HepG2 (cell line): ENCODE results near the gene EXOC6B. TPM values are rescaled to one million over a fixed set of nuclear protein-coding genes. Genes with fewer than 3 reads are reported as not detected.

ENCODE experiments used
- ATAC-seq: fragments of 200-7000 bp; cut with Tn5 transposase; 3 replicates; pipeline ENCODE4 v1.9.1; 2020; ENCODE audit warnings: mild to moderate bottlenecking, moderate library complexity
- BruUV-seq: library from RNA; stranded (reverse); fragments of 400-500 nt; replicated peaks from 2 replicates; lab custom pipeline; 2021; lab: Mats Ljungman, UMichigan
- CTCF ChIA-PET: fragments of 300-600 bp; formaldehyde crosslinking; extraction: SDS; loops from one replicate; lab custom pipeline; 2021; ENCODE audit warnings: low total read pairs, inconsistent platforms, low intra/inter-chr PET ratio; lab: Yijun Ruan, JAX
- POLR2A ChIA-PET: fragments of 350-600 bp; sonication (Branson Sonifier 250); formaldehyde crosslinking; loops from one replicate; lab custom pipeline; 2020; ENCODE audit warnings: antibody characterized with exemption, inconsistent platforms; lab: Yijun Ruan, JAX
- DNase-seq: peaks from one replicate; pipeline ENCODE4 v3.0.0-alpha.2; 2015; ENCODE audit warnings: low spot score
- FAIRE-seq: peaks from 3 replicates; lab custom pipeline; 2011; peaks lifted over from hg19 to GRCh38; lab: Jason Lieb, UNC
- H2AFZ ChIP-seq: one replicate; pipeline ENCODE4 v1.6.1; 2011; ENCODE audit warnings: low read length, inconsistent platforms
- H3K27ac ChIP-seq: fragments of 300-600 bp; 3 replicates; pipeline ENCODE4 v1.8.0; 2011; ENCODE audit warnings: mixed run types, mild to moderate bottlenecking, mixed read lengths, low read length, inconsistent platforms; ENCODE audit not compliant: insufficient read depth; ENCODE audit errors: extremely low read length
- H3K27me3 ChIP-seq, 2 experiments: fragments of 200-600 bp in 1 of 2; 2 replicates in 1 of 2; 3 replicates in 1 of 2; pipeline versions ENCODE4 v1.6.0 to v1.8.0; 2011; ENCODE audit warnings: low read length in 2 of 2, mild to moderate bottlenecking in 2 of 2, moderate library complexity in 2 of 2, inconsistent platforms in 1 of 2; ENCODE audit not compliant: insufficient read depth in 2 of 2, control insufficient read depth in 1 of 2
- H3K36me3 ChIP-seq, 2 experiments: fragments of 200-600 bp in 1 of 2; replicated peaks in 1 of 2; 2 replicates in 1 of 2; 3 replicates in 1 of 2; pipeline versions ENCODE4 v1.5.1 to v1.8.0; 2011; ENCODE audit warnings: low read length in 2 of 2, inconsistent platforms in 1 of 2; ENCODE audit not compliant: insufficient read depth in 2 of 2, control insufficient read depth in 1 of 2
- H3K4me1 ChIP-seq: 2 replicates; pipeline ENCODE4 v1.5.1; 2012; ENCODE audit warnings: low read length, inconsistent platforms; ENCODE audit not compliant: insufficient read depth
- H3K4me2 ChIP-seq: 2 replicates; pipeline ENCODE4 v1.6.0; 2011; ENCODE audit warnings: low read depth, low read length, inconsistent platforms
- H3K4me3 ChIP-seq, 3 experiments: fragments of 200-600 bp in 1 of 3; sonication (generic), shearing (Covaris generic) in 1 of 3; replicated peaks in 1 of 3; 2 replicates each; pipeline ENCODE4 v1.5.1; 2011 to 2016; ENCODE audit warnings: low read length in 3 of 3, inconsistent platforms in 2 of 3, low read depth in 2 of 3, mild to moderate bottlenecking in 2 of 3, control low read depth in 1 of 3, mixed read lengths in 1 of 3; ENCODE audit not compliant: insufficient read depth in 1 of 3
- H3K79me2 ChIP-seq: one replicate; pipeline ENCODE4 v1.6.1; 2011; ENCODE audit warnings: low read length, inconsistent platforms; ENCODE audit not compliant: insufficient read depth
- H3K9ac ChIP-seq: 2 replicates; pipeline ENCODE4 v1.6.0; 2011; ENCODE audit warnings: mild to moderate bottlenecking, low read depth, low read length, inconsistent platforms; ENCODE audit not compliant: insufficient read depth
- H3K9me3 ChIP-seq: 2 replicates; pipeline ENCODE4 v1.5.1; 2012; ENCODE audit warnings: mild to moderate bottlenecking, low read length
- H4K20me1 ChIP-seq: 2 replicates; pipeline ENCODE4 v1.6.0; 2011; ENCODE audit warnings: inconsistent platforms, mild to moderate bottlenecking, low read length, moderate library complexity; ENCODE audit not compliant: insufficient read depth
- ATRX ChIP-seq: sonication (generic); formaldehyde crosslinking; IDR thresholded peaks from 2 replicates; pipeline ENCODE4 v1.4.0; 2020; ENCODE audit warnings: missing genetic modification reagents, borderline replicate concordance
- CBX5 ChIP-seq: sonication (generic); formaldehyde crosslinking; IDR thresholded peaks from 2 replicates; pipeline ENCODE4 v1.4.0; 2020; ENCODE audit warnings: missing genetic modification reagents, borderline replicate concordance
- MBD4 ChIP-seq: IDR thresholded peaks from 2 replicates; pipeline ENCODE4 v1.6.1; 2012; ENCODE audit warnings: low read length, inconsistent platforms, borderline replicate concordance
- REST ChIP-seq, 2 experiments: IDR thresholded peaks; 2 replicates each; pipeline ENCODE4 v1.6.1; 2011 to 2012; ENCODE audit warnings: low read length in 2 of 2, borderline replicate concordance in 1 of 2, low read depth in 1 of 2, mild to moderate bottlenecking in 1 of 2, moderate library complexity in 1 of 2
- REXO4 ChIP-seq: sonication (generic); formaldehyde crosslinking; IDR thresholded peaks from 2 replicates; pipeline ENCODE4 v1.8.0; 2022; ENCODE audit warnings: missing genetic modification reagents, mild to moderate bottlenecking, borderline replicate concordance
- SKIL ChIP-seq: sonication (generic); formaldehyde crosslinking; IDR thresholded peaks from 2 replicates; pipeline ENCODE4 v1.8.0; 2022; ENCODE audit warnings: missing genetic modification reagents, mild to moderate bottlenecking, moderate library complexity, borderline replicate concordance
- ZNF549 ChIP-seq: sonication (generic); formaldehyde crosslinking; IDR thresholded peaks from 2 replicates; pipeline ENCODE4 v1.5.0; 2020; ENCODE audit warnings: missing genetic modification reagents
- in situ Hi-C: cut with HindIII; loops from 2 replicates; pipeline ENCODE4 v1.10.0; 2017; ENCODE audit warnings: low pct_unique_long_range_greater_than_20kb; ENCODE audit not compliant: extremely low pct_ligation_motif_present
- intact Hi-C: fragments of 100-400 bp; cut with micrococcal nuclease; formaldehyde crosslinking; loops from one replicate; pipeline ENCODE4 v1.10.0; 2022; ENCODE audit not compliant: unreplicated experiment
- polyA plus RNA-seq, 8 experiments: library from polyadenylated mRNA; depleted of rRNA in 3 of 8; stranded (reverse) in 7 of 8; unstranded in 1 of 8; fragments of >200 nt; fragmentation: Illumina TruSeq in 4 of 8; extraction: Trizol in 4 of 8; gene quantifications; 2 replicates each; pipeline versions ENCODE4 v1.2.1 to v1.2.3, GENCODE V29; 2011 to 2016; ENCODE audit warnings: low read depth in 4 of 8, missing spikeins in 1 of 8, mixed read lengths in 1 of 8; ENCODE audit not compliant: insufficient read depth in 1 of 8
- total RNA-seq, 5 experiments: library from RNA; depleted of rRNA; stranded (reverse); fragments of >200 nt; fragmentation: Illumina TruSeq; extraction: Trizol; gene quantifications; 2 replicates each; pipeline ENCODE4 v1.2.3, GENCODE V29; 2016; ENCODE audit warnings: low read depth in 1 of 5
- TF ChIP-seq, protein P1 (sequence below): sonication (generic); formaldehyde crosslinking; IDR thresholded peaks from 2 replicates; pipeline ENCODE4 v1.9.0; 2022; ENCODE audit warnings: missing genetic modification reagents, mild to moderate bottlenecking, borderline replicate concordance
- TF ChIP-seq, protein P2 (sequence below): sonication (generic); formaldehyde crosslinking; IDR thresholded peaks from 2 replicates; pipeline ENCODE4 v1.4.0; 2020; ENCODE audit warnings: missing genetic modification reagents
- TF ChIP-seq, protein P3 (sequence below): sonication (generic); formaldehyde crosslinking; IDR thresholded peaks from 2 replicates; pipeline ENCODE4 v1.4.0; 2020; ENCODE audit warnings: missing genetic modification reagents

Gene EXOC6B
- total and polyA plus RNA-seq, 2 of the 13 experiments (the other 11 are each of a cell fraction or from before 2014, with no cell fraction given): 9.1 to 15.9 TPM

- TF ChIP-seq, protein P1, sequence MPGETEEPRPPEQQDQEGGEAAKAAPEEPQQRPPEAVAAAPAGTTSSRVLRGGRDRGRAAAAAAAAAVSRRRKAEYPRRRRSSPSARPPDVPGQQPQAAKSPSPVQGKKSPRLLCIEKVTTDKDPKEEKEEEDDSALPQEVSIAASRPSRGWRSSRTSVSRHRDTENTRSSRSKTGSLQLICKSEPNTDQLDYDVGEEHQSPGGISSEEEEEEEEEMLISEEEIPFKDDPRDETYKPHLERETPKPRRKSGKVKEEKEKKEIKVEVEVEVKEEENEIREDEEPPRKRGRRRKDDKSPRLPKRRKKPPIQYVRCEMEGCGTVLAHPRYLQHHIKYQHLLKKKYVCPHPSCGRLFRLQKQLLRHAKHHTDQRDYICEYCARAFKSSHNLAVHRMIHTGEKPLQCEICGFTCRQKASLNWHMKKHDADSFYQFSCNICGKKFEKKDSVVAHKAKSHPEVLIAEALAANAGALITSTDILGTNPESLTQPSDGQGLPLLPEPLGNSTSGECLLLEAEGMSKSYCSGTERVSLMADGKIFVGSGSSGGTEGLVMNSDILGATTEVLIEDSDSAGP (CRISPR knock-in tag): no peak
- TF ChIP-seq ZNF549 (CRISPR knock-in tag): no peak
- TF ChIP-seq, protein P2, sequence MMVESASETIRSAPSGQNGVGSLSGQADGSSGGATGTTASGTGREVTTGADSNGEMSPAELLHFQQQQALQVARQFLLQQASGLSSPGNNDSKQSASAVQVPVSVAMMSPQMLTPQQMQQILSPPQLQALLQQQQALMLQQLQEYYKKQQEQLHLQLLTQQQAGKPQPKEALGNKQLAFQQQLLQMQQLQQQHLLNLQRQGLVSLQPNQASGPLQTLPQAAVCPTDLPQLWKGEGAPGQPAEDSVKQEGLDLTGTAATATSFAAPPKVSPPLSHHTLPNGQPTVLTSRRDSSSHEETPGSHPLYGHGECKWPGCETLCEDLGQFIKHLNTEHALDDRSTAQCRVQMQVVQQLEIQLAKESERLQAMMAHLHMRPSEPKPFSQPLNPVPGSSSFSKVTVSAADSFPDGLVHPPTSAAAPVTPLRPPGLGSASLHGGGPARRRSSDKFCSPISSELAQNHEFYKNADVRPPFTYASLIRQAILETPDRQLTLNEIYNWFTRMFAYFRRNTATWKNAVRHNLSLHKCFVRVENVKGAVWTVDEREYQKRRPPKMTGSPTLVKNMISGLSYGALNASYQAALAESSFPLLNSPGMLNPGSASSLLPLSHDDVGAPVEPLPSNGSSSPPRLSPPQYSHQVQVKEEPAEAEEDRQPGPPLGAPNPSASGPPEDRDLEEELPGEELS (CRISPR knock-in tag): no peak
- TF ChIP-seq REXO4 (CRISPR knock-in tag): no peak
- no peak for TF ChIP-seq CBX5
- TF ChIP-seq ATRX (CRISPR knock-in tag): no peak
Measured at GRCh38 chr2:72270556-72271275, 555.1 kb downstream of the EXOC6B start (continued).

DNA sequence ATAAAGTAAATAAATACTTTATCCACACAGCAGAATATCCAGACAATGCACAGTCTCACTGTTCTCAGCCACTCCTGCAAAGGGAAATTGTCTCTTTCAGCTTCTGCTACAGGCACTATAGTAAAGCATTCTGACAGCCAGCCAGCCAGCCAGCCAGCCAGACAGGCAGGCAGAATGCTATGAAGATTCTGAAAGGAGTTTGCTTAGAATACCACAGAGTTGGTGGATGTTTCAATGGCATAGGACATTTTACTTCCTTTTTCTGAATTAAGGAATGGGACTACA, 562.1 kb downstream of the EXOC6B start:
- Histone ChIP-seq H3K79me2 (no peaks in the 10 kb centered on the region), H4K20me1 (no peaks in the 10 kb centered on the region), H2AFZ (no peak overlapping the region), H3K4me2 (no peak overlapping the region), H3K4me3 (no peak overlapping the region), H3K9me3 (no peaks in the 10 kb centered on the region), H3K9ac (no peak overlapping the region), H3K36me3 (no peaks in the 10 kb centered on the region), H3K4me1 (no peaks in the 10 kb centered on the region), H3K27me3 (no peaks in the 10 kb centered on the region; a peak in 1 of 5 replicates), H3K27ac (no peak overlapping the region)
- BruUV-seq: no TSS peak
- in situ Hi-C loops (no loop called here), intact Hi-C loops (no loop called here)
- FAIRE-seq (no peak), DNase-seq (no peak), ATAC-seq (no peak)
- ChIA-PET CTCF (no interaction called here), POLR2A (no interaction called here)
- no peak for TF ChIP-seq MBD4
- no peak for TF ChIP-seq REST (IDR thresholded peaks at IDR 0.05; ENCODE audit: borderline replicate concordance in 1 of 2, low read depth in 1 of 2, low read length in 2 of 2)
- TF ChIP-seq SKIL (CRISPR knock-in tag): no peak
- TF ChIP-seq, protein P3, sequence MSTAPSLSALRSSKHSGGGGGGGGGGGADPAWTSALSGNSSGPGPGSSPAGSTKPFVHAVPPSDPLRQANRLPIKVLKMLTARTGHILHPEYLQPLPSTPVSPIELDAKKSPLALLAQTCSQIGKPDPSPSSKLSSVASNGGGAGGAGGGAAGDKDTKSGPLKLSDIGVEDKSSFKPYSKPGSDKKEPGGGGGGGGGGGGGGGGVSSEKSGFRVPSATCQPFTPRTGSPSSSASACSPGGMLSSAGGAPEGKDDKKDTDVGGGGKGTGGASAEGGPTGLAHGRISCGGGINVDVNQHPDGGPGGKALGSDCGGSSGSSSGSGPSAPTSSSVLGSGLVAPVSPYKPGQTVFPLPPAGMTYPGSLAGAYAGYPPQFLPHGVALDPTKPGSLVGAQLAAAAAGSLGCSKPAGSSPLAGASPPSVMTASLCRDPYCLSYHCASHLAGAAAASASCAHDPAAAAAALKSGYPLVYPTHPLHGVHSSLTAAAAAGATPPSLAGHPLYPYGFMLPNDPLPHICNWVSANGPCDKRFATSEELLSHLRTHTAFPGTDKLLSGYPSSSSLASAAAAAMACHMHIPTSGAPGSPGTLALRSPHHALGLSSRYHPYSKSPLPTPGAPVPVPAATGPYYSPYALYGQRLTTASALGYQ (CRISPR knock-in tag): no peak
